Right cardiac atrium (tissue), 5 donors: ENCODE measurements around the gene CORO1C. TPM values are rescaled to one million over a fixed set of nuclear protein-coding genes. Genes with fewer than 3 reads are reported as not detected.

Source experiments
- ATAC-seq, 2 donors: fragments of 200-7000 bp; cut with Tn5 transposase; one replicate each; pipeline versions ENCODE4 v1.8.0 to v1.9.1; 2020; ENCODE audit warnings: moderate library complexity in 2 of 2, mild to moderate bottlenecking in 1 of 2
- DNase-seq, 3 donors: peaks; one replicate each; pipeline ENCODE4 v3.0.0-alpha.2; 2020
- H3K27ac ChIP-seq: one replicate; pipeline ENCODE4 v1.5.1; 2013; ENCODE audit warnings: mild to moderate bottlenecking, low read length, control low read depth, moderate library complexity
- H3K27me3 ChIP-seq: one replicate; pipeline ENCODE4 v1.6.1; 2013; ENCODE audit not compliant: control insufficient read depth, insufficient read depth
- H3K4me1 ChIP-seq: one replicate; pipeline ENCODE4 v1.6.1; 2013; ENCODE audit warnings: low read length; ENCODE audit not compliant: control insufficient read depth, insufficient read depth
- H3K4me3 ChIP-seq: one replicate; pipeline ENCODE4 v1.5.1; 2013; ENCODE audit warnings: low read length, control low read depth
- H3K9me3 ChIP-seq: one replicate; pipeline ENCODE4 v1.6.1; 2013; ENCODE audit warnings: low read length; ENCODE audit not compliant: control insufficient read depth
- WGBS: extraction: QIAGEN DNeasy Blood & Tissue Kit; methylation state at CpG from one replicate; pipeline ENCODE4 v1.1.7; 2013; 5-methylcytosine and 5-hydroxymethylcytosine counted together
- intact Hi-C, 4 donors: fragments of 100-400 bp; cut with DNase I; formaldehyde crosslinking; loops; one replicate each; pipeline versions ENCODE4 v1.11.0 to v1.14.0; 2022 to 2023
- microRNA-seq, 2 donors: library from miRNA; unstranded; fragments of <30 nt; microRNA quantifications; one replicate each; pipeline ENCODE4 v1.2.0, GENCODE V29; 2020 to 2021
- polyA plus RNA-seq: library from polyadenylated mRNA; stranded (reverse); fragments of 200-250 nt; gene quantifications from one replicate; pipeline ENCODE4 v1.2.3, GENCODE V29; 2013
- total RNA-seq, 4 donors: library from RNA; stranded (reverse); fragmentation: NEBNext Ultra II Directional; extraction: Animal tissue kit (Norgen Biotek cat#: 25700); gene quantifications; one replicate each; pipeline ENCODE4 v1.2.1, GENCODE V29; 2021
- donor health status: healthy with polysubstance abuse.
- donor health status: DM: no; HTN: yes; CAD: no.
- donor health status: DM: no; HTN: no; CAD: no.
- donor health status: DM: no; HTN: yes; CAD: no; lungs with severe emphysema.
- donor health status: DM: yes; HTN: yes; CAD: no.

CORO1C gene
- total and polyA plus RNA-seq, 5 donors = 24.8 to 122 (median 85.5) TPM

- Histone ChIP-seq H3K4me1 (no peaks in the 10 kb centered on the region), H3K9me3 (no peaks in the 10 kb centered on the region), H3K27me3 (no peaks in the 10 kb centered on the region), H3K27ac (no peak overlapping the region), H3K4me3 (no peak overlapping the region)
- DNase-seq (no peak), ATAC-seq (no peak)
- intact Hi-C loops = no loop called here
- WGBS = 66% methylated on average over 17 of the region's 17 CpGs
Observed at GRCh38 chr12:108595711-108596647, 135.3 kb downstream of the CORO1C start.

Small RNAs within 50 kb of the gene (microRNA-seq; reads per million reads assigned to microRNA genes)
- 0 reads per million in 2 donors for gene MIR4496

Other genes with a start within 250 kb of the CORO1C start
- 1 to 10 TPM; 2.8 to 7.1 (median 3.2) TPM for gene FICD, start 216.2 kb downstream of the CORO1C start, total RNA-seq
- 1.8 TPM for gene FICD, start 216.2 kb downstream of the CORO1C start, polyA plus RNA-seq
- gene SART3, start 170.3 kb downstream of the CORO1C start, total RNA-seq = 10 to 100 TPM; 21.1 to 27.7 (median 25.6) TPM
- gene SART3, start 170.3 kb downstream of the CORO1C start, polyA plus RNA-seq = 14.2 TPM
- gene ISCU, start 168.9 kb downstream of the CORO1C start, total RNA-seq = 100 to 1,000 TPM; 276 to 363 (median 303) TPM
- 457 TPM for gene ISCU, start 168.9 kb downstream of the CORO1C start, polyA plus RNA-seq
- gene TMEM119, start 133.4 kb downstream of the CORO1C start, total RNA-seq = 1 to 10 TPM; 1.8 to 3.5 (median 2.6) TPM
- 3.2 TPM for gene TMEM119, start 133.4 kb downstream of the CORO1C start, polyA plus RNA-seq
- gene SELPLG, start 97.6 kb downstream of the CORO1C start, total RNA-seq = 1 to 10 TPM; 2.9 to 6.2 (median 4.7) TPM
- gene SELPLG, start 97.6 kb downstream of the CORO1C start, polyA plus RNA-seq = 1.9 TPM
- 10 to 100 TPM; 39.2 to 46.6 (median 41.5) TPM for gene SSH1, start 126.1 kb upstream of the CORO1C start, total RNA-seq
- gene SSH1, start 126.1 kb upstream of the CORO1C start, polyA plus RNA-seq = 11.6 TPM
- not detected for gene DAO, start 148.6 kb upstream of the CORO1C start, total RNA-seq
- gene DAO, start 148.6 kb upstream of the CORO1C start, polyA plus RNA-seq = not detected